ENCODE data around the gene CLEC20A. TPM values are rescaled to one million over a fixed set of nuclear protein-coding genes. Genes with fewer than 3 reads are reported as not detected.
A peak's percentile ranks its signal among the peaks of the same experiment; 100 is the strongest.
"Not testable (repeated sequence)": the region's sequence is repeated elsewhere in the genome, so short reads cannot be mapped to it uniquely, and the experiment has no call there.

The CLEC20A gene
- total RNA-seq, 3 donors from 2014 or later, result not detected

DNA sequence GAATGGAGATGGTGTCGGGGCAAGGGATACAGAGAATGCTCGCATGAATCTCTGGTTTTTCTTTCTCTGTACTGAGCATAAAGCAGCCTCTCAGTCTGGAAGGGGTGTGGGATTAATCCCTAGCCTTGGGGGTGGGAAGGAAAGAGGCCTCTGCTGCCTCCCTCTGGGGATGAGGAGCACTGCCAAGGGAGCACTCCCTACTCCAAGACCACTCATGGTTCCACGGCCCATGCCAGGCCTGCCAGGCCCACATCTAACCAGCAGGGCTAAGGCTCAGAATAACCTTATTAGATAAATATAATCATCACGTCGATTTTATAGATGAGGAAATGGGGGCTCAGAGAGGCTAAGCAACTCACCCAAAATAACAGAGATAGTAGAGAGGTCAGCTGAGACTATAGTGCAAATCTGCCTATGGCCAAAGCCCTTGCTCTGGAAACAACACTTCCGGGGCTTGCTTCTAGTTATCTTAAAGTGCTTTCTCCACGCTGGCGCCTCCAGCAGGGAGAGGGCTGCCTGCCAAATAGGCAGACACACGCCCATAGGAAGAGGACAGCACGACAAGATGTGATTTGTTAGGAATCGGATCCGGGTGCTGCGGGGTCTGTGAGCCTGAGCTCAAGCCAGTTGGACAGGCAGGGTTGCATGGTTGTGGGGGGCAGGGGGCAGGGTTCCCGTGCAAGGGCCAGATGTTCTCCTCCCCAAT lies 16.7 kb upstream of the CLEC20A start:
- DNase-seq (no peak), ATAC-seq (no peak)
- H3K9me3 Mint-ChIP-seq, result no peaks in the 10 kb centered on the region
- no peak overlapping the region for H3K4me3 Mint-ChIP-seq
- no peaks in the 10 kb centered on the region for H3K27me3 Mint-ChIP-seq (ENCODE audit: low read depth)
- H3K4me1 Mint-ChIP-seq (ENCODE audit: low read depth), result no peaks in the 10 kb centered on the region
- no peaks in the 10 kb centered on the region for H3K36me3 Mint-ChIP-seq (ENCODE audit: insufficient read depth)

DNA sequence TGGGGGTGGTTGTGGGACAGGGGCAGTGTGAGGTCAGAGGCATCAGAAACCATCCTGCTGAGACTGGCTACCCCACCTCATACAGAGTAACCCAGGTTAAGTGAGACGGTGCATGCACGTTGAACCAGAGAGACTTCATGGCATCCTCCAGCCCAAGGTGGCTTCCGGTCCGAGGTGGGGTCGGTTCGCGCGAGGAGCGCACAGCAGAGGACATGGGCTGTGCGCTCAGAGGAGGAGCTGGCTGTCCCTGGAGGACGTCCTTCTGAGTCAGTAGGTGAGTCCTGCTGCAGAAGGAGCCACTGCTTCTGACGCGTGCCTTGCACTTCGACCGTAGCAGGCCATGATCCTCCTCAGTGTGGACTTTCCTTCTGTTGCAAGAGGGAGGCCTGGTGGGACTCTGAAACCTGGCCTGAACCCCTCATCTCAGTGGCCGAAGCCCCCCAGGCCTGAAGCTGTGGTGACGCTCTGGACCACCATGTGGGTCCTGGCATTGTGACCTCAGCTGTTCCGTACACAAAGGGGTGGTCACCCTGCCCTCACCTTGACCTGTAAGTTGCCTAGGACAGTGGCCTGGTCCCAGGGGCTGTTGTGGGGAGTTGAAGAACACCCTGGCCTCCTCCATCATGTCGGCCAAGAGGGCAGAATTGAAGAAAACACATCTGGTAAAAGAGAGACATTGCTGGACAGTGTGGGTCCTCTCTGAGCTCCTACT lies 16.0 kb upstream of the CLEC20A start, which contains the start of gene TEX35:
Gene TEX35, plus strand, starts transcription at position 544 of the 712 bp plus-strand sequence. Its CDS starts 80 bp downstream, at position 624.
- H3K9me3 Mint-ChIP-seq, result no peaks in the 10 kb centered on the region
- H3K36me3 Mint-ChIP-seq (ENCODE audit: insufficient read depth), result no peaks in the 10 kb centered on the region
- H3K4me1 Mint-ChIP-seq (ENCODE audit: low read depth), result no peaks in the 10 kb centered on the region
- no peaks in the 10 kb centered on the region for H3K27me3 Mint-ChIP-seq (ENCODE audit: low read depth)
- H3K4me3 Mint-ChIP-seq, result no peak within 1 kb of the TSS
- DNase-seq (no peak), ATAC-seq (no peak)

DNA sequence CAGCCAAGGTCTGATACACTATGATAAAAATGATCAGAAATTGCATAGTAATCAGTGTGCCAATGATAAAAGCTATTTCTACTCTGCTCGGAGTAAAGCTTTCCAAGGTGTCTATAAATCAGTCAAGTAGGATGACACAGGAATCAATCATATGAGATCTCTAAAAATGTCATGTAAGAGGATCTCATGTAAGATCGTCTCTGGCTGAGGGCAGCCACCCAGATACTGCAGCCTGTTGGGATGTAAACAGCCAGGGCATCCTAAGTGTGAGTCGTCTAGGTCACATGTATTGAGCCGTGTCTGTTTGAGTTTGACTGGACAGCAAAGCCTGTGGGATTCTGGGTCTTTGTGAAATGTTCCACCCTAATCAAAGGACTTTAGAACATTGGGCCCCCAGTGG lies 13.4 kb upstream of the CLEC20A start:
- DNase-seq (no peak), ATAC-seq (no peak)
- no peaks in the 10 kb centered on the region for H3K9me3 Mint-ChIP-seq
- H3K36me3 Mint-ChIP-seq (ENCODE audit: insufficient read depth), result no peaks in the 10 kb centered on the region
- no peaks in the 10 kb centered on the region for H3K4me1 Mint-ChIP-seq (ENCODE audit: low read depth)
- no peak overlapping the region for H3K4me3 Mint-ChIP-seq
- no peaks in the 10 kb centered on the region for H3K27me3 Mint-ChIP-seq (ENCODE audit: low read depth)

DNA sequence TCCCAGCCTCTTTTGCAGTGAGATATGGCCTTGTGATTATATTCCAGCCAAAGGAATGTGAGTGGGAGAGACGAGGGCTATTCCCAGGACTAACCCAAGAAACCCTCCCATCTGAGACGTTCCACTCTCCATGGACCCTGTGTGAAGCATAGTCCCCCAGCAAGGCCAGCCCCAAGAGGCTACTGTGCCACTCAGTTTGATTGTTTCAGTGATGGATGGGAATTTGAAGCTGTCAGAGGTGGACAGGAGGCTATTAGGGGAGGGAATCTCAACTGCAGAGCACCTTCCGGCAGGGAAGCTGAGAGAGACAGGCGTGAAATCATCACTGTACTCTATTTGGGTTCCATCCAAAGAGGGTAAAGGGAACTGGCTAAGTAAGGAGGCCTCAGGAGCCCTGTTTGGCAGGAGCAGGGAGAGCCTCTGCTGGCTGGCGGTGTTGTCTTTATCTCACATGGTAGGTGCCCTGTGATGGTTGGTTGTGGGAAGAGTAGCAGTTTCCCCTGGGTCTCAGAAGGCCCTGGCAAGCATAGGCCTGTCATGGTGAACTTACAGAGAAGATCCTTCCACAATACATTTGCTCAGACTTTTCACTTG lies 12.7 kb upstream of the CLEC20A start:
- no peaks in the 10 kb centered on the region for H3K4me1 Mint-ChIP-seq (ENCODE audit: low read depth)

DNA sequence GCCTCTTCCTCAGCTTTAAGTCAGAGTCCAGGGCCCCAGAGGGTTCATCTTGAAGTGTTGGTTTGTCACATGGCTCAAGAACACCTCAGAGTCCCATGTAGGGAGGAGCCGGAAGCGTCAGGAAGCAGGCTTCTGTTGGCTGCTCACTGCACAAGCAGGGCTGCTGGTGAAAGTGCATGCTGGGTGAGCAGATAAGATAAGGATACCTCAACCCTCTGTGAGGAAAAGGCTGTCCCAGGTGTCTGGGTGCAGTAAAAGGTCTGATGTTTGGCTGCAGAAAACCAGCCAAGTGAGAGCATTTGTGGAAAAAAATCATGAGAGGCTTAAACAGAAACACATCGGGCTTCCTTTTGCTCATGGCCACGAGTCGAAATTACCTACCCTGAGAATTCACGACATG lies 9.9 kb upstream of the CLEC20A start:
- ATAC-seq, result no peak
- peaks cover 15% of the 10 kb centered on the region for H3K27me3 Mint-ChIP-seq (ENCODE audit: low read depth)
- H3K4me1 Mint-ChIP-seq (ENCODE audit: low read depth), result no peaks in the 10 kb centered on the region
- H3K4me3 Mint-ChIP-seq, result no peak overlapping the region
- H3K36me3 Mint-ChIP-seq (ENCODE audit: insufficient read depth), result no peaks in the 10 kb centered on the region
- no peaks in the 10 kb centered on the region for H3K9me3 Mint-ChIP-seq
- DNase-seq, result no peak

More for the DNA sequence above, 12.7 kb upstream of the CLEC20A start:
- DNase-seq (no peak), ATAC-seq (no peak)
- H3K27me3 Mint-ChIP-seq (ENCODE audit: low read depth), result peaks cover under 1% of the 10 kb centered on the region
- no peaks in the 10 kb centered on the region for H3K9me3 Mint-ChIP-seq
- no peak overlapping the region for H3K4me3 Mint-ChIP-seq
- H3K36me3 Mint-ChIP-seq (ENCODE audit: insufficient read depth), result no peaks in the 10 kb centered on the region

DNA sequence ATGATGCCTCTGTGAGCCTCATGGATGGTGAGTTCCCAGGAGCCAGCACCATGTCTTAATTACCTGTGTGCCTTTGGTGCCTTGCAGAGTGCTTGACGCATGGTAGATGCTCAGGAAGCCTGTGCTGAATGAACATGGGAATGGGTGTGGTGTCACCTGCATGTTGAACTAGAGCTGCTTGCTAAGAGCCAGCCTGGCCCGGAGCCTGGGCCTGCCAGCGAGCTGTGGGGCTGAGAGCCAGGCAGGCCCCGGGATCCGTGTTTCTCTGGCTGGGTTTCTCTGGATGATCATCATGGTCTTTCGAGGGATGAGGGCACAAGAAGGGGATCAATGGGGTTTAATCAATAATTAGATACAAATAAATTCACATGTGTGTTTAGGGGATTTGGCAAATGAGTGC lies 9.4 kb upstream of the CLEC20A start:
- peaks cover 15% of the 10 kb centered on the region for H3K27me3 Mint-ChIP-seq (ENCODE audit: low read depth)
- H3K9me3 Mint-ChIP-seq, result no peaks in the 10 kb centered on the region
- DNase-seq (no peak), ATAC-seq (no peak)
- H3K4me3 Mint-ChIP-seq, result no peak overlapping the region
- no peaks in the 10 kb centered on the region for H3K4me1 Mint-ChIP-seq (ENCODE audit: low read depth)
- H3K36me3 Mint-ChIP-seq (ENCODE audit: insufficient read depth), result no peaks in the 10 kb centered on the region

DNA sequence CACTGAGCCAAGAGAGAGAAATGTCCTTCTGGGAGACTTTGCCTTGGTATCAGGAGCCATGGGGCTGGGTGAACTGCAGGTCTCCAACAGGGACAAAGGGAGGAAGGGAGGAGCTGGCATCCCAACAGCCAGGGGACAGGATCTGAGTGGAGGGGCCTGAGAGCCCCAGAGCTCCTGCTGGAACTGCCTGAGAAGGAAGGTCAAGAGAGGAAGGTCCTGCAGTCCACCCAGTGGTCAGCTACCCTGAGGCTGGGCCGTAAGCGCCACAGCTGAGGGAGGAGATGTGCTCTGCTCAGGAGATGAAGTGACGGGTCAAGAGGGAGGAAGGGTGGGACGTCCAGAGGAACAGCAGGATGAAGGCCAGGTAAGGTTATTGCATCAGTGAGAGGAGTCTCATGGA lies 7.5 kb upstream of the CLEC20A start:
- Mint-ChIP-seq H3K4me3 (no peak overlapping the region), H3K9me3 (no peaks in the 10 kb centered on the region), H3K4me1 (ENCODE audit: low read depth) (no peaks in the 10 kb centered on the region), H3K36me3 (ENCODE audit: insufficient read depth) (no peaks in the 10 kb centered on the region), H3K27me3 (ENCODE audit: low read depth) (peaks cover 15% of the 10 kb centered on the region)
- DNase-seq, result no peak
- ATAC-seq, result no peak

DNA sequence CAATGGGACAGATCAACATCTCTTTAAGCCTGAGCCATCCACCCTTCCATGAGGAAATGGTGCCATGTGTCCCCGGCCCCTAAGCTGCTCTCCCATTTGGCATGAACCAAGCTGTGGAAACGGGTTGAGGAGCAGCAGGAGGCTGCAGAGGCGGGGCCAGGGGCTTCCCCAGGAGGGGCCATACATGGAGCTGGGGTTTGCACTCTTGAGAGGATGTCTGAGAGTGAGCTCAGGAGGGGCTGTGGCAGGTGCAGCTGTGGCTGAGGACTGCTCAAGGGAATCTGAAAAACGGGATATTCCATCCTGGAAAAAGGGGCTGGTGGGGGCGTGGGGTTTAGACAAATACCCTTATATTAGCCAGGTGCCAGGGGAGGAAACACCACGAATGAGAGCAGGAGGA lies 7.1 kb upstream of the CLEC20A start:
- H3K36me3 Mint-ChIP-seq (ENCODE audit: insufficient read depth), result no peaks in the 10 kb centered on the region

DNA sequence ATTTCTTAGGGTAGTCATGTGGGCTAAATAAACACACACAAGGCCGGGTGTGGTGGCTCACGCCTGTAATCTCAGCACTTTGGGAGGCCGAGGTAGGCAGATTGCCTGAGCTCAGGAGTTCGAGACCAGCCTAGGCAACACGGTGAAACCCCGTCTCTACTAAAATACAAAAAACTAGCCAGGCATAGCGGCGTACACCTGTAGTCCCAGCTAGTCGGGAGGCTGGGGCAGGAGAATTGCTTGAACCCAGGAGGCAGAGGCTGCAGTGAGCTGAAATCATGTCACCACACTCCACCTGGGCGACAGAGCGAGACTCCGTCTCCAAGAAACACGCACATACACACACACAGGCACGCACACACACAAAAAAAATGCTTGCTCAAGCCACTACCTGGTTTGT lies 6.6 kb upstream of the CLEC20A start:
- not testable (repeated sequence) for H3K4me3 Mint-ChIP-seq; DNase-seq; H3K9me3 Mint-ChIP-seq; H3K36me3 Mint-ChIP-seq (ENCODE audit: insufficient read depth); ATAC-seq; H3K4me1 Mint-ChIP-seq (ENCODE audit: low read depth)
- peaks cover 15% of the 10 kb centered on the region for H3K27me3 Mint-ChIP-seq (ENCODE audit: low read depth)

More for the DNA sequence above, 7.1 kb upstream of the CLEC20A start:
- peaks cover 15% of the 10 kb centered on the region for H3K27me3 Mint-ChIP-seq (ENCODE audit: low read depth)
- ATAC-seq, result no peak
- no peak for DNase-seq
- H3K9me3 Mint-ChIP-seq, result no peaks in the 10 kb centered on the region
- H3K4me1 Mint-ChIP-seq (ENCODE audit: low read depth), result no peaks in the 10 kb centered on the region
- no peak overlapping the region for H3K4me3 Mint-ChIP-seq

DNA sequence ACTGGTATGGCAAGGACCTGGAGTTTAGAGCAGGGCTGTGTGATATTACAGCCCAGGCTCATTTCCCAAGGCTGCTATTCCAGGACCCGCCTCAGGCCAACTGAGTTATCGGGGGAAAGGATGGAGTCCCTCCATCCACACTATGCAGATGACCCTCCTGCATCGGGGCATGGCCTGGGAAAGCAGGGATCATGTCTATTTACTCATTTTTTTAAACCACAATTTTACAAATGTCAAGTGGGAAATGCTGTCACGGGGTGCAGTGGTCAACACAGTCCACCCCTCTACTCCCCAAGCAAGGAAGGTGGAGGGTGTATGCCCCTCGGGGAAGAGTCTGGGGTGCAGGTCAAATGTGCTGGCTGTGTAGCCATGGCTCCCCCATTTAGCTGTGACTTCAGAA lies 6.1 kb upstream of the CLEC20A start:
- ATAC-seq (no peak), DNase-seq (no peak)
- Mint-ChIP-seq H3K4me1 (ENCODE audit: low read depth) (no peaks in the 10 kb centered on the region), H3K9me3 (no peaks in the 10 kb centered on the region), H3K4me3 (no peak overlapping the region), H3K36me3 (ENCODE audit: insufficient read depth) (no peaks in the 10 kb centered on the region), H3K27me3 (ENCODE audit: low read depth) (peaks cover 15% of the 10 kb centered on the region)

DNA sequence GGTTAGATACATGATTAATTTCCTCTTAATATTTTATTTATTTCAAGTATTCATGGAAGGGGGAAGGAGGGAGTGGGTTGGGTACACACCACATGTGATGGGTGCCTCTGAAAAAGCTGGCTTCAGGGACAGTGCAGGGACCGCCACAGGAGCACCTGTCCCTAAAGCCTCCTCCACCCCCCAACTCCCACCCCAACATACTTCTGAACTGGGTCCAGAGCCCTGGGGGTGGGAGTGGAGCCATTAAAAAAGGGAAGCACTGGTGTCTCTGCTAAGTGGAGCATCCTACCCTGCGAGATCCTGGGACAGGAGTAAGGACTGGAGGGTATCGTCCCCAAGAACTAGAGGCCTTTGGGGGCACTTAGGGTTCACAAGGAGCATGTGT lies 5.6 kb upstream of the CLEC20A start:
- ATAC-seq, result no peak
- Mint-ChIP-seq H3K36me3 (ENCODE audit: insufficient read depth) (no peaks in the 10 kb centered on the region), H3K4me1 (ENCODE audit: low read depth) (no peaks in the 10 kb centered on the region), H3K9me3 (no peaks in the 10 kb centered on the region), H3K4me3 (no peak overlapping the region), H3K27me3 (ENCODE audit: low read depth) (peaks cover 15% of the 10 kb centered on the region)
- DNase-seq, result no peak

DNA sequence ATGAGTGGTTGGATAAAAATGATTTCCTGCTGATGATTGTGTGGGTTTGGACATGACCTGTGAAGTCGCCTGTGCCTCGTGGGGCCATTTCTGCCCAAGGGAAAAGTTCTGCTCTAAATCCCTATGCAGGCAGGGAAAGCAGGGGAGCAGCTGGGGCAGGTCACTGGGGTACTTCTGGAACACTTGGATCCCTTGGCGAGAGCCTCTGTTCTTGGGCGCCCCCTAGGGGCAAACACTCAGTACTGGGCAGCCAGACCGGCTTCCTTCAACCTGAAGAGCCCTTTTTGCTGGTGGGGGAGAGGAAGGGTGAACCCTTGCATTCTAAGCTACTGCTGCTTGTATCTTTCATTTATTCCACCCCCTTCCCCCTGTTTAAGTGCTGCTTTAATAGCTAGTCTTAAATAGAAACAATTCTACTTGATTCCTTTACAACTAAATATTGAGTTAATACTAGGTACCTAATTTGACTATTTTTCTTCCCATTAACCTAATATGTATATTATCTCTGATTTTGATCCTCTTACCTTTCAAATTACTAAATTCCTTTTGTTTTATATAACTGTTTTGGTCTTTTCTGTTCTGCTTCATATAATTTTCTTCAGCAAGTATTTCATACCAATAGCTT lies 5.1 kb upstream of the CLEC20A start:
- Mint-ChIP-seq H3K4me3 (no peak overlapping the region), H3K4me1 (ENCODE audit: low read depth) (no peaks in the 10 kb centered on the region), H3K27me3 (ENCODE audit: low read depth) (peaks cover 15% of the 10 kb centered on the region), H3K9me3 (no peaks in the 10 kb centered on the region), H3K36me3 (ENCODE audit: insufficient read depth) (no peaks in the 10 kb centered on the region)
- DNase-seq (peak; percentile 21), ATAC-seq (peak; percentile 63 to 67)

DNA sequence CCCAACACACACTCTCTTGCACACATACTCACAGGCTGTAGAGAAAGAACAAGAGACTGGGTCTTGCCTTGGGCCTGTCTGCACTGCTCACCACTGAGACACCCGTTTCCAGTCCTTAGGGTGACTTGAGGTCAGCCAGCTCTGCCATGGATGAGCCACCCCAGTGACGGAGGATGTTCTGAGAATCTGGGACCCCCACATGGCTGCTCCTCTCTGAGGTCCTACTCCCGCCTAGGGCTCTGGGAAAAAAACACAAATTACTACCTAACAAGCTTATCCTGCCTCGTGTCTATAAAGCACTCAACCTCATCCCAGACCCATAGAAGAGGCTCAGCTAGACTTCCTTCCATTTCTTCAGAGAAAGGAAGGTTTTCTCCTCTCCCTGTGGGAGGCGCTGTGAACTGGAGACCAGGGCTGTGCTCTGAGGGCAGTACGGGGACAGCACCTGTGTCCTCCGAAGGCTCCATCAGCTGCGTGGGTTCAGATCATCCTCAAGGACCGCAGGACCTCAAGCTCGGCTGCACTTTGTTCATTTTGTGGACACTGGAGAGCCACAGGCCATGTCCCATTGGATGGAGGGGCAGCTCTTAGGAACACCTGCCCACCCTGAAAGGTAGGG lies 4.3 kb upstream of the CLEC20A start:
- no peaks in the 10 kb centered on the region for H3K36me3 Mint-ChIP-seq (ENCODE audit: insufficient read depth)
- H3K4me3 Mint-ChIP-seq, result no peak overlapping the region
- H3K4me1 Mint-ChIP-seq (ENCODE audit: low read depth), result no peaks in the 10 kb centered on the region
- DNase-seq (no peak), ATAC-seq (no peak)
- H3K27me3 Mint-ChIP-seq (ENCODE audit: low read depth), result peaks cover 15% of the 10 kb centered on the region
- no peaks in the 10 kb centered on the region for H3K9me3 Mint-ChIP-seq

DNA sequence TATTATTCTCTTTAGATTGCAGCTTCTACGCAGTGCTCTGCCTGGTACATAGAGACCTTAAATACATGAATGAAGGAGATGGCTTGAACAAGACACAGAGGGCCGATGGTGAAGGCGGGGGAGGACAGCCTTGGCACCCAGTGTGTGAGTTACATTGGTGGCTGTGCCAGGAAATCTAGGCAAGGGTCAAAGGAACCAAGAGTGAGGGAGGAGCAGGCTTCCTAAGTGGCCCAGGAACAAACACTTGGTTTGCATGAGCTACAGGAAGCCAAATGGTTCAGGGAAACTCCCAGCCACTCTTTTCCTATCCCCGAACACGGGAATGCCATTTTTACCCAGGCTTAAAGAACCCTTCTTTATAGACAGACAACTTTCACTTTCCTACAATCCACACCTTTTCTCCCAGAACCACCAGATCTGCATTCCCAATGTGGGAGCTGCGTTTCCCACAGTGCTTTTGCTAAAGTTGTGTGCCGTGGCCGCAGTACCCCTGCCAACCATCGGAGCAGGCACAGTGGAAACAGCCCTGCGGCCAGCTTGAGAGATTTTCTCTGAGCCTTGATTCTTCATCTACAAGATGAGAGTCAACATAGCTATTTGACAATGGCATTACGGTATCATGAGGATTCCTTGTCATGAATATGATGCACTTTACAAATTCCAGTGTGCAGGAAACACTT lies 3.5 kb upstream of the CLEC20A start:
- Mint-ChIP-seq H3K27me3 (ENCODE audit: low read depth) (peaks cover 15% of the 10 kb centered on the region), H3K9me3 (no peaks in the 10 kb centered on the region), H3K4me1 (ENCODE audit: low read depth) (no peaks in the 10 kb centered on the region), H3K36me3 (ENCODE audit: insufficient read depth) (no peaks in the 10 kb centered on the region), H3K4me3 (no peak overlapping the region)
- no peak for DNase-seq
- ATAC-seq, result no peak
